H1 (cell line): ENCODE measurements around the gene LBP. TPM values are rescaled to one million over a fixed set of nuclear protein-coding genes. Genes with fewer than 3 reads are reported as not detected.

Experiments
- CTCF ChIA-PET: fragments of 300-600 bp; sonication (Branson Sonifier 250); formaldehyde crosslinking; loops from one replicate; lab custom pipeline; 2021; ENCODE audit not compliant: partially characterized antibody; lab: Charles Lee
- POLR2A ChIA-PET: fragments of 300-600 bp; sonication (Branson Sonifier 250); formaldehyde crosslinking; loops from one replicate; lab custom pipeline; 2021; ENCODE audit warnings: inconsistent platforms; ENCODE audit not compliant: partially characterized antibody; lab: Charles Lee
- DNase-seq, 2 experiments: peaks; one replicate each; pipeline versions ENCODE4 v3.0.0 to v3.0.0-alpha.2; 2010 to 2022; ENCODE audit warnings: low spot score in 2 of 2, low read depth in 1 of 2, mixed read lengths in 1 of 2
- FAIRE-seq: peaks from 2 replicates; lab custom pipeline; 2011; peaks lifted over from hg19 to GRCh38; lab: Jason Lieb, UNC
- H2AFZ ChIP-seq: 2 replicates; pipeline ENCODE4 v1.8.1; 2012; ENCODE audit warnings: low read length, inconsistent platforms
- H2AK5ac ChIP-seq: 2 replicates; pipeline ENCODE4 v1.6.1; 2013; ENCODE audit warnings: low read depth, low read length
- H2BK120ac ChIP-seq: replicated peaks from 2 replicates; pipeline ENCODE3; 2013; ENCODE audit warnings: low read depth, low read length, inconsistent platforms
- H2BK12ac ChIP-seq: 2 replicates; pipeline ENCODE4 v1.6.1; 2013; ENCODE audit warnings: low read depth, low read length
- H2BK15ac ChIP-seq: 2 replicates; pipeline ENCODE4 v1.6.1; 2013; ENCODE audit warnings: low read length
- H2BK20ac ChIP-seq: 2 replicates; pipeline ENCODE4 v1.6.1; 2013; ENCODE audit warnings: low read length
- H2BK5ac ChIP-seq: 2 replicates; pipeline ENCODE4 v1.6.1; 2013; ENCODE audit warnings: low read depth, low read length
- H3K14ac ChIP-seq: 2 replicates; pipeline ENCODE4 v1.6.1; 2013; ENCODE audit warnings: inconsistent platforms; ENCODE audit not compliant: insufficient read length
- H3K18ac ChIP-seq: 2 replicates; pipeline ENCODE4 v1.6.1; 2013; ENCODE audit warnings: low read length; ENCODE audit errors: extremely low read depth
- H3K23ac ChIP-seq: 2 replicates; pipeline ENCODE4 v1.6.1; 2013; ENCODE audit warnings: inconsistent platforms; ENCODE audit not compliant: insufficient read length
- H3K23me2 ChIP-seq: 2 replicates; pipeline ENCODE4 v1.6.1; 2013; ENCODE audit warnings: low read depth, low read length
- H3K27ac ChIP-seq: 2 replicates; pipeline ENCODE4 v1.6.1; 2011; ENCODE audit warnings: low read depth, low read length, inconsistent platforms
- H3K27me3 ChIP-seq, 4 experiments: replicated peaks in 1 of 4; 1 replicate in 1 of 4; 2 replicates in 3 of 4; pipeline versions ENCODE4 v1.6.1 to v1.8.1; 2011 to 2013; ENCODE audit warnings: low read length in 3 of 4, mild to moderate bottlenecking in 3 of 4, inconsistent platforms in 2 of 4, mixed read lengths in 2 of 4, moderate library complexity in 1 of 4; ENCODE audit not compliant: control insufficient read depth in 3 of 4, insufficient read depth in 3 of 4; ENCODE audit errors: extremely low read depth in 1 of 4
- H3K36me3 ChIP-seq, 4 experiments: 2 replicates each; pipeline versions ENCODE4 v1.6.1 to v1.8.1; 2011 to 2013; ENCODE audit warnings: mild to moderate bottlenecking in 4 of 4, low read length in 3 of 4, moderate library complexity in 2 of 4, control low read depth in 1 of 4, inconsistent platforms in 1 of 4; ENCODE audit not compliant: insufficient read depth in 4 of 4, control insufficient read depth in 2 of 4
- H3K4ac ChIP-seq: replicated peaks from 2 replicates; pipeline ENCODE3; 2013; ENCODE audit warnings: low read length, low read depth, mixed read lengths, inconsistent platforms; ENCODE audit not compliant: insufficient read length
- H3K4me1 ChIP-seq, 4 experiments: replicated peaks in 1 of 4; 1 replicate in 1 of 4; 2 replicates in 3 of 4; pipeline versions ENCODE4 v1.6.1 to v1.8.1; 2011 to 2013; ENCODE audit warnings: low read length in 3 of 4, inconsistent platforms in 2 of 4, mixed read lengths in 1 of 4; ENCODE audit not compliant: insufficient read depth in 4 of 4, control insufficient read depth in 3 of 4
- H3K4me2 ChIP-seq, 2 experiments: 2 replicates each; pipeline versions ENCODE4 v1.6.1 to v1.8.1; 2011 to 2013; ENCODE audit warnings: low read depth in 2 of 2, low read length in 2 of 2, control low read depth in 1 of 2, inconsistent platforms in 1 of 2, mild to moderate bottlenecking in 1 of 2; ENCODE audit not compliant: insufficient read depth in 1 of 2
- H3K4me3 ChIP-seq, 4 experiments: fragments of 200-600, 300-600 bp in 1 of 4; sonication (generic), shearing (Covaris generic), sonication (Bioruptor Twin) in 1 of 4; 2 replicates each; pipeline versions ENCODE4 v1.5.1 to v1.8.1; 2011 to 2016; ENCODE audit warnings: low read length in 4 of 4, low read depth in 3 of 4, control low read depth in 2 of 4, inconsistent platforms in 2 of 4, mild to moderate bottlenecking in 2 of 4, mixed read lengths in 1 of 4, moderate library complexity in 1 of 4; ENCODE audit not compliant: insufficient read depth in 2 of 4; ENCODE audit errors: extremely low read depth in 1 of 4
- H3K56ac ChIP-seq: replicated peaks from 2 replicates; pipeline ENCODE3; 2013; ENCODE audit warnings: low read depth, mild to moderate bottlenecking, mixed read lengths, low read length, inconsistent platforms; ENCODE audit not compliant: insufficient read length
- H3K79me1 ChIP-seq: 2 replicates; pipeline ENCODE4 v1.6.1; 2013; ENCODE audit warnings: low read depth, low read length, control low read depth
- H3K79me2 ChIP-seq, 2 experiments: 2 replicates each; pipeline versions ENCODE4 v1.6.1 to v1.8.1; 2012 to 2013; ENCODE audit warnings: low read length in 2 of 2, mild to moderate bottlenecking in 2 of 2, inconsistent platforms in 1 of 2; ENCODE audit not compliant: insufficient read depth in 2 of 2, control insufficient read depth in 1 of 2
- H3K9ac ChIP-seq, 4 experiments: replicated peaks in 1 of 4; 1 replicate in 1 of 4; 2 replicates in 3 of 4; pipeline versions ENCODE4 v1.6.1 to v1.8.1; 2011 to 2013; ENCODE audit warnings: low read depth in 3 of 4, low read length in 3 of 4, control low read depth in 2 of 4, mild to moderate bottlenecking in 2 of 4, moderate library complexity in 2 of 4, inconsistent platforms in 1 of 4; ENCODE audit errors: extremely low read depth in 1 of 4
- H3K9me3 ChIP-seq, 2 experiments: 2 replicates each; pipeline versions ENCODE4 v1.6.1 to v1.8.1; 2012 to 2013; ENCODE audit warnings: mild to moderate bottlenecking in 2 of 2, moderate library complexity in 2 of 2, control low read depth in 1 of 2, inconsistent platforms in 1 of 2, low read depth in 1 of 2, low read length in 1 of 2, mixed read lengths in 1 of 2; ENCODE audit not compliant: insufficient read depth in 2 of 2
- H4K20me1 ChIP-seq, 2 experiments: replicated peaks in 1 of 2; 2 replicates each; pipeline versions ENCODE3 to v1.8.1; 2011 to 2013; ENCODE audit warnings: inconsistent platforms in 2 of 2, low read length in 2 of 2, mild to moderate bottlenecking in 1 of 2; ENCODE audit not compliant: insufficient read depth in 2 of 2, control insufficient read depth in 1 of 2
- H4K5ac ChIP-seq: 2 replicates; pipeline ENCODE4 v1.6.1; 2013; ENCODE audit warnings: low read length, low read depth, mixed read lengths, inconsistent platforms; ENCODE audit not compliant: insufficient read length
- H4K8ac ChIP-seq: 2 replicates; pipeline ENCODE4 v1.8.0; 2013; ENCODE audit warnings: mild to moderate bottlenecking, moderate library complexity, low read length, inconsistent platforms; ENCODE audit not compliant: insufficient read depth; ENCODE audit errors: extremely low read depth
- H4K91ac ChIP-seq: replicated peaks from 2 replicates; pipeline ENCODE3; 2013; ENCODE audit warnings: low read length, mixed read lengths, inconsistent platforms; ENCODE audit not compliant: insufficient read length
- BACH1 ChIP-seq: IDR thresholded peaks from 2 replicates; pipeline ENCODE4 v1.6.1; 2012; ENCODE audit warnings: low read length, improper control_type of control experiment
- CBX8 ChIP-seq: fragments of 300-800, 300-1000 bp; sonication (generic); IDR thresholded peaks from 2 replicates; pipeline ENCODE4 v1.7.1; 2016; ENCODE audit warnings: low read depth, low read length, borderline replicate concordance
- CREB1 ChIP-seq: IDR thresholded peaks from 2 replicates; pipeline ENCODE4 v1.6.1; 2012; ENCODE audit warnings: inconsistent platforms
- E2F6 ChIP-seq: IDR thresholded peaks from 2 replicates; pipeline ENCODE4 v1.6.1; 2012; ENCODE audit warnings: inconsistent platforms
- MAX ChIP-seq: IDR thresholded peaks from 2 replicates; pipeline ENCODE4 v1.6.1; 2012; ENCODE audit warnings: inconsistent platforms
- RAD21 ChIP-seq, 2 experiments: IDR thresholded peaks in 1 of 2; conservative IDR thresholded peaks in 1 of 2; 2 replicates each; pipeline ENCODE4 v1.6.1; 2011; ENCODE audit warnings: low read depth in 2 of 2, low read length in 2 of 2, improper control_type of control experiment in 1 of 2, inconsistent platforms in 1 of 2, mild to moderate bottlenecking in 1 of 2, moderate library complexity in 1 of 2
- SIN3A ChIP-seq, 2 experiments: IDR thresholded peaks in 1 of 2; conservative IDR thresholded peaks in 1 of 2; 2 replicates each; pipeline ENCODE4 v1.6.1; 2011 to 2012; ENCODE audit warnings: low read length in 2 of 2, improper control_type of control experiment in 1 of 2, low read depth in 1 of 2, mild to moderate bottlenecking in 1 of 2
- TCF12 ChIP-seq: IDR thresholded peaks from 2 replicates; pipeline ENCODE4 v1.6.1; 2011; ENCODE audit warnings: low read depth, mild to moderate bottlenecking, low read length
- TEAD4 ChIP-seq: IDR thresholded peaks from 2 replicates; pipeline ENCODE4 v1.6.1; 2012; ENCODE audit warnings: low read depth, low read length, inconsistent platforms, mixed read lengths
- WGBS, 2 experiments: shearing (Covaris generic) in 1 of 2; methylation state at CpG; one replicate each; pipeline versions ENCODE4 v1.1.6 to v1.1.7; 2013 to 2015; ENCODE audit warnings: low lambda C conversion rate in 2 of 2, mixed read lengths in 2 of 2, inconsistent platforms in 1 of 2, low coverage in 1 of 2, missing lambda C conversion rate in 1 of 2; ENCODE audit not compliant: insufficient replicate concordance in 2 of 2, insufficient coverage in 1 of 2, insufficient read length in 1 of 2; ENCODE audit errors: extremely low coverage in 1 of 2, missing lambda C conversion rate in 1 of 2; 5-methylcytosine and 5-hydroxymethylcytosine counted together
- polyA plus RNA-seq, 7 experiments: library from polyadenylated mRNA; depleted of rRNA in 3 of 7; stranded (reverse) in 5 of 7; unstranded in 2 of 7; fragments of >200 nt in 5 of 7; fragments of 200-250 nt in 2 of 7; gene quantifications; 1 replicate in 5 of 7; 2 replicates in 1 of 7; 4 replicates in 1 of 7; pipeline versions ENCODE4 v1.2.1 to v1.2.3, GENCODE V29; 2011 to 2013; ENCODE audit warnings: missing spikeins in 2 of 7, mixed read lengths in 2 of 7
- total RNA-seq: library from RNA; stranded (reverse); fragmentation: NEBNext Ultra II Directional; extraction: Animal tissue kit (Norgen Biotek cat#: 25700); gene quantifications from 2 replicates; pipeline ENCODE4 v1.2.1, GENCODE V29; 2021

The LBP gene
- total and polyA plus RNA-seq, 2 of the 8 experiments (the other 6 are each of a cell fraction or from before 2014, with no cell fraction given): 0.60 to 0.63 TPM

GRCh38 chr20:38338849-38339520 lies 7.3 kb upstream of the LBP start:
- Histone ChIP-seq H3K4ac (no peak overlapping the region), H3K18ac (no peak overlapping the region), H3K23ac (no peak overlapping the region), H2BK5ac (no peak overlapping the region), H3K36me3 (no peaks in the 10 kb centered on the region), H3K9me3 (peaks cover 0 to 5% of the 10 kb centered on the region in 2 experiments; a peak in 2 of 4 replicates), H3K4me3 (no peak overlapping the region), H2BK20ac (peak overlapping the region; percentile 64; the same call in 1 of the 2 replicates), H4K20me1 (no peaks in the 10 kb centered on the region), H3K56ac (no peak overlapping the region), H3K4me2 (no peak overlapping the region), H3K4me1 (peaks cover 10 to 22% (median 15%) of the 10 kb centered on the region in 4 experiments), H4K91ac (no peak overlapping the region), H3K14ac (no peak overlapping the region), H3K79me2 (no peaks in the 10 kb centered on the region), H4K8ac (no peak overlapping the region), H2AK5ac (no peak overlapping the region), H3K27ac (no peak overlapping the region), H3K79me1 (no peaks in the 10 kb centered on the region), H3K9ac (no peak overlapping the region), H2AFZ (peak overlapping the region; percentile 51; the same call in 1 of the 2 replicates), H2BK15ac (no peak overlapping the region), H2BK120ac (no peak overlapping the region), H3K23me2 (no peaks in the 10 kb centered on the region), H2BK12ac (peak overlapping the region; percentile 70; the same call in 1 of the 2 replicates), H3K27me3 (no peaks in the 10 kb centered on the region), H4K5ac (no peak overlapping the region)
- 62% methylated on average over 7 of the region's 7 CpGs; no CpG with 5 or more reads in 1 of the 2 experiments for WGBS, 2 experiments
- POLR2A ChIA-PET: interaction anchor here (0.6 to 4.2 kb wide), 8 partner anchors 16 to 163 kb away, joined by 3 to 26 read pairs (median 4); partner anchors contain the start of gene SNHG17
- FAIRE-seq (peak; percentile 96), DNase-seq (peak; percentile 29 to 60)
- CTCF ChIA-PET: interaction anchor here (0.8 to 9.6 kb wide), 24 partner anchors 14 to 386 kb away, joined by 3 to 390 read pairs (median 7); partner anchors contain the start of genes LBP and RALGAPB
- TF ChIP-seq CREB1 (no peak), RAD21 (IDR thresholded peaks at IDR 0.05 in 1 of 2, conservative IDR thresholded peaks at IDR 0.05 in 1 of 2; ENCODE audit: low read depth in 2 of 2, low read length in 2 of 2) (peak; percentile 63 to 72), BACH1 (no peak), TCF12 (peak; percentile 47; the same call in 1 of the 2 replicates), E2F6 (peak; percentile 86), MAX (peak; percentile 84), SIN3A (conservative IDR thresholded peaks at IDR 0.05 in 1 of 2, IDR thresholded peaks at IDR 0.05 in 1 of 2; ENCODE audit: low read depth in 1 of 2, low read length in 2 of 2) (peak in 1 of 2 experiments; percentile 80; a peak in 2 of 4 replicates), TEAD4 (peak; percentile 53), CBX8 (no peak)
